HepG2 (cell line): ENCODE measurements around the gene DELE1. TPM values are rescaled to one million over a fixed set of nuclear protein-coding genes. Genes with fewer than 3 reads are reported as not detected.

ENCODE experiments used
- TFDP2 ChIP-seq: sonication (generic); formaldehyde crosslinking; IDR thresholded peaks from 2 replicates; pipeline ENCODE4 v1.4.0; 2020; ENCODE audit warnings: missing genetic modification reagents
- ZBTB40 ChIP-seq, 2 experiments: fragments of 450-650 bp in 1 of 2; sonication (generic) in 1 of 2; formaldehyde crosslinking in 1 of 2; IDR thresholded peaks; 2 replicates each; pipeline versions ENCODE4 v1.6.1 to v1.8.0; 2016 to 2022; ENCODE audit warnings: antibody characterized with exemption in 1 of 2, mild to moderate bottlenecking in 1 of 2, missing genetic modification reagents in 1 of 2
- ZNF12 ChIP-seq: sonication (generic); formaldehyde crosslinking; IDR thresholded peaks from 2 replicates; pipeline ENCODE4 v1.5.0; 2020; ENCODE audit warnings: missing genetic modification reagents
- polyA plus RNA-seq, 8 experiments: library from polyadenylated mRNA; depleted of rRNA in 3 of 8; stranded (reverse) in 7 of 8; unstranded in 1 of 8; fragments of >200 nt; fragmentation: Illumina TruSeq in 4 of 8; extraction: Trizol in 4 of 8; gene quantifications; 2 replicates each; pipeline versions ENCODE4 v1.2.1 to v1.2.3, GENCODE V29; 2011 to 2016; ENCODE audit warnings: low read depth in 4 of 8, missing spikeins in 1 of 8, mixed read lengths in 1 of 8; ENCODE audit not compliant: insufficient read depth in 1 of 8
- total RNA-seq, 5 experiments: library from RNA; depleted of rRNA; stranded (reverse); fragments of >200 nt; fragmentation: Illumina TruSeq; extraction: Trizol; gene quantifications; 2 replicates each; pipeline ENCODE4 v1.2.3, GENCODE V29; 2016; ENCODE audit warnings: low read depth in 1 of 5

The DELE1 gene
- total and polyA plus RNA-seq, 2 of the 13 experiments (the other 11 are each of a cell fraction or from before 2014, with no cell fraction given), result 57.5 to 90.3 TPM

DNA sequence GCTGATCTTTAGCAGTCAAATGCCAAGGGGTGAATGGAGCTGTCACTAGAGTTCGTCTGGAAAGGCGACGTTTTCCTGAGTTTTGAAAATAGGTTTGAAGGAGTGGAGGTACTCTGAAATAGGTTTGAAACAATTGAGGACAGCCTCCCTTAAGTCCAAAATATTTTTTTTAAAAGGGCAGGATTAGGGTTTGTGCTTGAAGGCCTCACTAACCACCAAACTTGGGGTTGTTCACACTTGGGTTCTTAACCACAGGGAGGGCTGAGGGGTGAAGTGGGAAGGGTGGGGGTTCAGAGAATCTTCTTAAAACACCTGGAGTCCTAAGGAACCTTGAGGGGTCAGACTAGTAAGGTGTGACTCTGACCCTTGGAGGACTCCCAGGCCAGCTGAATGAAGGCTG lies 37.8 kb downstream of the DELE1 start (continued):
- TF ChIP-seq ZBTB40 (IDR thresholded peaks at IDR 0.05) (no peak), ZBTB40 (CRISPR knock-in tag; IDR thresholded peaks at IDR 0.05) (no peak), ZNF12 (CRISPR knock-in tag) (no peak), TFDP2 (CRISPR knock-in tag) (no peak)
